HCT116 (cell line): ENCODE results near the gene ZNF793.

Experiments
- ATF3 ChIP-seq: IDR thresholded peaks from 2 replicates; pipeline ENCODE4 v1.6.1; 2012
- CEBPB ChIP-seq: IDR thresholded peaks from 2 replicates; pipeline ENCODE4 v1.6.1; 2012; ENCODE audit warnings: low read depth
- CTCF ChIP-seq, 3 experiments: fragments of 200-600 bp in 1 of 3; sonication (generic) in 1 of 3; IDR thresholded peaks in 2 of 3; conservative IDR thresholded peaks in 1 of 3; 2 replicates each; pipeline ENCODE4 v1.5.1; 2012 to 2017; ENCODE audit warnings: low read depth in 2 of 3, low read length in 2 of 3, antibody characterized with exemption in 1 of 3, borderline replicate concordance in 1 of 3, control low read depth in 1 of 3, mild to moderate bottlenecking in 1 of 3, mixed read lengths in 1 of 3, mixed run types in 1 of 3, moderate library complexity in 1 of 3; ENCODE audit not compliant: insufficient read depth in 1 of 3
- EGR1 ChIP-seq: IDR thresholded peaks from 2 replicates; pipeline ENCODE4 v1.6.1; 2012; ENCODE audit warnings: low read depth
- EZH2phosphoT487 ChIP-seq: fragments of 200-600 bp; IDR thresholded peaks from 2 replicates; pipeline ENCODE4 v1.6.1; 2018; ENCODE audit warnings: antibody characterized with exemption, borderline replicate concordance
- FOSL1 ChIP-seq: IDR thresholded peaks from 2 replicates; pipeline ENCODE4 v1.6.1; 2012; ENCODE audit warnings: low read depth
- POLR2A ChIP-seq: IDR thresholded peaks from 2 replicates; pipeline ENCODE4 v1.7.0; 2011; ENCODE audit warnings: borderline replicate concordance; ENCODE audit not compliant: insufficient read depth, insufficient read length; ENCODE audit errors: extremely low read depth
- POLR2AphosphoS5 ChIP-seq: IDR thresholded peaks from 2 replicates; pipeline ENCODE4 v1.6.1; 2011; ENCODE audit warnings: mild to moderate bottlenecking, low read depth, low read length, moderate library complexity
- SP1 ChIP-seq: IDR thresholded peaks from 2 replicates; pipeline ENCODE4 v1.6.1; 2012; ENCODE audit warnings: low read depth
- YY1 ChIP-seq: IDR thresholded peaks from 2 replicates; pipeline ENCODE4 v1.6.1; 2011; ENCODE audit warnings: low read length, low read depth, moderate library complexity, mild to moderate bottlenecking; ENCODE audit not compliant: insufficient replicate concordance; ENCODE audit errors: extremely low read depth
- ZNF274 ChIP-seq: fragments of 200-500 bp; sonication (Bioruptor generic); IDR thresholded peaks from 2 replicates; pipeline ENCODE4 v1.6.1; 2014; ENCODE audit warnings: mild to moderate bottlenecking, low read depth, low read length, inconsistent platforms
- TF ChIP-seq, protein P1 (sequence below): IDR thresholded peaks from 2 replicates; pipeline ENCODE4 v1.6.1; 2012; ENCODE audit warnings: low read depth
- TF ChIP-seq, protein P2 (sequence below): IDR thresholded peaks from 2 replicates; pipeline ENCODE4 v1.6.1; 2012

GRCh38 chr19:37466798-37467607 lies 39.7 kb upstream of the ZNF793 start, which contains the start of gene ZNF569:
- TF ChIP-seq CTCF (IDR thresholded peaks at IDR 0.05 in 2 of 3, conservative IDR thresholded peaks at IDR 0.05 in 1 of 3; ENCODE audit: borderline replicate concordance in 1 of 3, insufficient read depth in 1 of 3, low read depth in 2 of 3, low read length in 2 of 3) (no peak), POLR2AphosphoS5 (no peak), EZH2phosphoT487 (no peak), CEBPB (no peak), POLR2A (no peak), ZNF274 (no peak), SP1 (no peak), FOSL1 (no peak), YY1 (no peak), EGR1 (no peak), ATF3 (no peak)
- TF ChIP-seq, protein P1, sequence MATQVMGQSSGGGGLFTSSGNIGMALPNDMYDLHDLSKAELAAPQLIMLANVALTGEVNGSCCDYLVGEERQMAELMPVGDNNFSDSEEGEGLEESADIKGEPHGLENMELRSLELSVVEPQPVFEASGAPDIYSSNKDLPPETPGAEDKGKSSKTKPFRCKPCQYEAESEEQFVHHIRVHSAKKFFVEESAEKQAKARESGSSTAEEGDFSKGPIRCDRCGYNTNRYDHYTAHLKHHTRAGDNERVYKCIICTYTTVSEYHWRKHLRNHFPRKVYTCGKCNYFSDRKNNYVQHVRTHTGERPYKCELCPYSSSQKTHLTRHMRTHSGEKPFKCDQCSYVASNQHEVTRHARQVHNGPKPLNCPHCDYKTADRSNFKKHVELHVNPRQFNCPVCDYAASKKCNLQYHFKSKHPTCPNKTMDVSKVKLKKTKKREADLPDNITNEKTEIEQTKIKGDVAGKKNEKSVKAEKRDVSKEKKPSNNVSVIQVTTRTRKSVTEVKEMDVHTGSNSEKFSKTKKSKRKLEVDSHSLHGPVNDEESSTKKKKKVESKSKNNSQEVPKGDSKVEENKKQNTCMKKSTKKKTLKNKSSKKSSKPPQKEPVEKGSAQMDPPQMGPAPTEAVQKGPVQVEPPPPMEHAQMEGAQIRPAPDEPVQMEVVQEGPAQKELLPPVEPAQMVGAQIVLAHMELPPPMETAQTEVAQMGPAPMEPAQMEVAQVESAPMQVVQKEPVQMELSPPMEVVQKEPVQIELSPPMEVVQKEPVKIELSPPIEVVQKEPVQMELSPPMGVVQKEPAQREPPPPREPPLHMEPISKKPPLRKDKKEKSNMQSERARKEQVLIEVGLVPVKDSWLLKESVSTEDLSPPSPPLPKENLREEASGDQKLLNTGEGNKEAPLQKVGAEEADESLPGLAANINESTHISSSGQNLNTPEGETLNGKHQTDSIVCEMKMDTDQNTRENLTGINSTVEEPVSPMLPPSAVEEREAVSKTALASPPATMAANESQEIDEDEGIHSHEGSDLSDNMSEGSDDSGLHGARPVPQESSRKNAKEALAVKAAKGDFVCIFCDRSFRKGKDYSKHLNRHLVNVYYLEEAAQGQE = no peak
- TF ChIP-seq, protein P2, sequence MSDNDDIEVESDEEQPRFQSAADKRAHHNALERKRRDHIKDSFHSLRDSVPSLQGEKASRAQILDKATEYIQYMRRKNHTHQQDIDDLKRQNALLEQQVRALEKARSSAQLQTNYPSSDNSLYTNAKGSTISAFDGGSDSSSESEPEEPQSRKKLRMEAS = no peak
